ENCODE measurements around the gene EEF1B2.
"Not testable (repeated sequence)": the region's sequence is repeated elsewhere in the genome, so short reads cannot be mapped to it uniquely, and the experiment has no call there.

Gene EEF1B2

DNA sequence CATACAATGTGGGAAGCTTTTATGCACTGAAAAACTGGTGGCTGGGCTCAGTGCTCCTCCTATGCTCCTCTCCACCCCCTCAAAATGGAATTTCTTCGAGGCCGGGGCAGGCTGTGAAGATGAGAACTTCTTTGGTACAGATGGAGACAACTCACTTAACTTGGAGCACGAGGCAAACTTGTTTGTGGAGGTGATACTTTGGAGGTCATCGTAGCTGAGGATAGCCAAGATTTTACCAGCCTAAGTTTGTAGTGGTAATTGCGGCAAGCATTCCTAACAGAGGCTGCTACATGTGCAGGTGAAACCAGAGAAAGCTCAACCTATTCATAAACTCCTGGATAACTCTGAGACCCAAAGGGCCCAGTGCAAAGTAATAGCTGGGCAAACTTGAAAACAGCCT lies 14.0 kb upstream of the EEF1B2 start:
- no peak overlapping the region for H2AFZ ChIP-seq (ENCODE audit: low read length, unreplicated experiment)
- no peaks in the 10 kb centered on the region for H3K27me3 ChIP-seq (ENCODE audit: insufficient read depth, low read length)
- H3K4me3 ChIP-seq (ENCODE audit: low read depth, low read length) = no peak overlapping the region
- H3K79me2 ChIP-seq (ENCODE audit: control insufficient read depth, insufficient read depth, low read length, unreplicated experiment) = peaks cover 8% of the 10 kb centered on the region
- no peaks in the 10 kb centered on the region for H3K4me1 ChIP-seq (ENCODE audit: control insufficient read depth, insufficient read depth, low read length, unreplicated experiment)
- no peak overlapping the region for H3K27ac ChIP-seq (ENCODE audit: low read depth, low read length)
- peaks cover 44% of the 10 kb centered on the region for H3K36me3 ChIP-seq (ENCODE audit: insufficient read depth, low read length)

DNA sequence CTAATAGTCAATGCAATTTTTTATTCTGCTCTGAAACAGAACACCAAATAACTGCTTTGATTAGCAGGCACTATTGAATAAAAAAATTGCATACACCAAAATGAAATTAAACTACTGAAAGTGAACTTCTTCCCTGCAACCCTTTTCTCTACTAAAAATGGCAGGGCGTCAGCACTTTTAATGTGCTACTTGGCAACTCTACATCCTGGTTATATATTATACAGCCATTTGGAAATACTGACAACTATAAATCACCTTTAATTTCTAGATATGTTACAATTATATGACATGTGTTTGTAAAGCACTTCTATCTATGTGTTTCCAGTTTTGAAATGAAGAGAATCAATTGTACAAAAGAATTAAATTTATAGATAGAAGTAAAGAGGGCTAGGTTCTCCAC lies 10.4 kb upstream of the EEF1B2 start:
- Histone ChIP-seq H3K27ac (ENCODE audit: low read depth, low read length) (no peak overlapping the region), H2AFZ (ENCODE audit: low read length, unreplicated experiment) (no peak overlapping the region), H3K79me2 (ENCODE audit: control insufficient read depth, insufficient read depth, low read length, unreplicated experiment) (peaks cover 40% of the 10 kb centered on the region), H3K4me3 (ENCODE audit: low read depth, low read length) (no peak overlapping the region), H3K27me3 (ENCODE audit: insufficient read depth, low read length) (no peaks in the 10 kb centered on the region), H3K4me1 (ENCODE audit: control insufficient read depth, insufficient read depth, low read length, unreplicated experiment) (peaks cover 4% of the 10 kb centered on the region), H3K36me3 (ENCODE audit: insufficient read depth, low read length) (peaks cover 28% of the 10 kb centered on the region)

DNA sequence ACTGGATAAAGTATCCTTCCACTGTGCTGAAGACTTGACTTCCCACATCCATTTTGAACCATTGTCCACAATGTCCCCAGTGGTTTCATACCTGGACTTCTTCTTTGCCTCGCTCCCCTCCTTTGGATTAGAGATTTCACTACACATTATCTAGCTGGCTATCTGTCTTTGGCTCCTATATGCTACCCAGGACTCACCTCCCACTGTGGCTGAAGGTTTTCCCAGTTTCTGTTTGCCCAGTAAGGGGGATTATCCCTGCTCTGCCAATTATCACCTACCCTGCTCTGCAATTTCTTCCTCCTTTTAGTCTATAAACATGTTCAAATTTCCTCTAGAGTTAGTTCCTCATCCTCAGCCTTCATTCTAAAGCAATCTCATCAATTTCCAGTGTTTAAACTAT lies 9.5 kb upstream of the EEF1B2 start:
- Histone ChIP-seq H3K27me3 (ENCODE audit: insufficient read depth, low read length) (no peaks in the 10 kb centered on the region), H3K27ac (ENCODE audit: low read depth, low read length) (no peak overlapping the region), H2AFZ (ENCODE audit: low read length, unreplicated experiment) (no peak overlapping the region), H3K79me2 (ENCODE audit: control insufficient read depth, insufficient read depth, low read length, unreplicated experiment) (peaks cover 46% of the 10 kb centered on the region), H3K36me3 (ENCODE audit: insufficient read depth, low read length) (peaks cover 26% of the 10 kb centered on the region), H3K4me3 (ENCODE audit: low read depth, low read length) (no peak overlapping the region), H3K4me1 (ENCODE audit: control insufficient read depth, insufficient read depth, low read length, unreplicated experiment) (peaks cover 4% of the 10 kb centered on the region)

DNA sequence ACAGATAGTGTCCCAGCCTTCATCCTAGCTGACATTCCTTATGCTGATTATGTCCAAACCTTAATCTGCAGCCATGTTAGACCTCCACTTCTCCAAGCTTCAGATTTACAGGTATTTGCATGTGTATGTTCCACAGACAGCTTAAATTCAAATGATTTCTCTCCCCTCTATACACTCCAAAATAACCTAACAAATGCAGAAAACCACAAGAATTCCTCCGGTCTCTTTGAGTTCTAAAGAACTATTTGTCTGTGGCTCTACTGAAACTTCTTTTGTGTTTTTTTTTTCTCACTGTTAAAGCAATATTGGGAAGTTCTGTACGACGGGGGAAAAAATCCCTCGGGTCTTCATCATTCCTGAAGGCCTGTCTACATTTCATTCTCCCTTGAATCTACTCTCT lies 9.1 kb upstream of the EEF1B2 start:
- H3K36me3 ChIP-seq (ENCODE audit: insufficient read depth, low read length) = peaks cover 25% of the 10 kb centered on the region
- peaks cover 4% of the 10 kb centered on the region for H3K4me1 ChIP-seq (ENCODE audit: control insufficient read depth, insufficient read depth, low read length, unreplicated experiment)
- no peak overlapping the region for H3K4me3 ChIP-seq (ENCODE audit: low read depth, low read length)
- no peaks in the 10 kb centered on the region for H3K27me3 ChIP-seq (ENCODE audit: insufficient read depth, low read length)
- H3K27ac ChIP-seq (ENCODE audit: low read depth, low read length) = no peak overlapping the region
- H3K79me2 ChIP-seq (ENCODE audit: control insufficient read depth, insufficient read depth, low read length, unreplicated experiment) = peaks cover 51% of the 10 kb centered on the region
- no peak overlapping the region for H2AFZ ChIP-seq (ENCODE audit: low read length, unreplicated experiment)

DNA sequence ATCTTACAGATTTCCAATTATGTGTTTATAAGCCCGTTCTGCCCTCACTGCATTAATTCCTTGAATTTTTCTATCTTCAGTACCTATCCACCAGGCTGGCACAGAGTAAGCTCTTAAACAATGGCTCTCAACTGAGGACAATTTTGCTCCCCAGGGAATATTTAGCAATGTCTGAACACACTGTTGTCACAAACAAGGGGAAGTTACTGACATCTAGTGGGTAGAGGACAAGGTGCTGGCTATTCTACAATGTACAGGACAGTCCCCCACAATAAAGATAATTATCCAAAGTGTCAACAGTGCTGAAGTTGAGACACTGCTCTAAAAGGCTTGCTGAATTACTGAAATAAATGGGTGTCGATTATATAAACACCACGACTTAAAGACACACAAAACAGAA lies 5.5 kb upstream of the EEF1B2 start:
- Histone ChIP-seq H3K4me1 (ENCODE audit: control insufficient read depth, insufficient read depth, low read length, unreplicated experiment) (peaks cover 9% of the 10 kb centered on the region), H3K79me2 (ENCODE audit: control insufficient read depth, insufficient read depth, low read length, unreplicated experiment) (peaks cover 86% of the 10 kb centered on the region), H3K4me3 (ENCODE audit: low read depth, low read length) (no peak overlapping the region), H3K27ac (ENCODE audit: low read depth, low read length) (no peak overlapping the region), H2AFZ (ENCODE audit: low read length, unreplicated experiment) (no peak overlapping the region), H3K36me3 (ENCODE audit: insufficient read depth, low read length) (peaks cover 8% of the 10 kb centered on the region), H3K27me3 (ENCODE audit: insufficient read depth, low read length) (no peaks in the 10 kb centered on the region)

DNA sequence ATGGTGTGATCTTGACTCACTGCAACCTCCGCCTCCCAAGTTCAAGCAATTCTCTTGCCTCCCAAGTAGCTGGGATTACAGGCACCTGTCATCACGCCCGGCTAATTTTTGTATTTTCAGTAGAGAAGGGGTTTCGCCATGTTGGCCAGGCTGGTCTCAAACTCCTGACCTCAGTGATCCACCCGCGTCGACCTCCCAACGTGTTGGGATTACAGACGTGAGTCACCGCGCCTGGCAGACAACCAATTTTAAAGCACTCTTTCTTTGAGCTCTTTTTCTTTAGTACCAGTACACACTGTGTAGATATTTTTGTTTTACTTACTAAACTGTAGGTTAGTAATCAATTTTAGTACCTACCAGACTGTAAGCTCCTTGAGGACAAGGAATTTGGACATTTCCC lies 2.7 kb upstream of the EEF1B2 start:
- not testable (repeated sequence) for H3K27me3 ChIP-seq (ENCODE audit: insufficient read depth, low read length); H2AFZ ChIP-seq (ENCODE audit: low read length, unreplicated experiment); H3K27ac ChIP-seq (ENCODE audit: low read depth, low read length)
- Histone ChIP-seq H3K79me2 (ENCODE audit: control insufficient read depth, insufficient read depth, low read length, unreplicated experiment) (peaks cover 90% of the 10 kb centered on the region), H3K4me3 (ENCODE audit: low read depth, low read length) (peak overlapping the region; percentile 95), H3K36me3 (ENCODE audit: insufficient read depth, low read length) (peaks cover 17% of the 10 kb centered on the region), H3K4me1 (ENCODE audit: control insufficient read depth, insufficient read depth, low read length, unreplicated experiment) (peaks cover 24% of the 10 kb centered on the region)

DNA sequence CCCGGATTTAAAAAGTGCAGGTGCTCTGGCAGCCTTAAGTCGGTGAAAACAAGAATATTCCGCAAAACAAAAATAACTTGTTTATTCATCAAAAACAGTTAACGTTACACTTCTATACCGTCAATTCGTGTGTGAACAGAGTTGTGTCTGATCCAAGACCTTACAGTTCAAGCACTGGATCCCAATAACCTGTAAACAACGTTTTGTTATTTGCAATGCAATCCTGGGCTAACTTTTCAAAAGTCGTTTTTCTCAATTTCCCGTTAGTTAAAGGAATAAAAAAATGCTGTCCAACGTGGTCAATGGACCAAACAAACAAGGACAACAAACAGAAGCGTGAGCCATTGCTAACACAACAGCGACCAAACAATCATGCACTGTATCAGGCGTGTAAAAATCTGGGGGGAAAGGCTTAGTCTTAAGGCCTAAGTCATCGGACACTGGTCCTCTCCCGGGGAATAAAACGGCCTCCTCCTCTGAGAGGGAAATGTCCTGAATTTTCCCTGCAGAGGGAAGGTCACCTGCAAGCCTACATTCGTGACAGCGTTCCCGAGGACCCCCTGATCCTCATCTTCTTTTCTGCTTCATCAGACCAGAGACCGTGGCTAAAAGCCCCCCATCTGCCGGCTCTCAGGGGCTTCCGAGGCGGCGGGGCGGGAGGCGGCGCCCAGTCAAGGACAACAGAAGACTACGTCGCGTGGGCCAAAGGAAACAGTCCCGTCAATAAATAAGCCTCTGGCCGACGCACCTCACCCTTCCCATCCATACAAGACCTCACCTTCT lies 941 bp upstream of the EEF1B2 start:
- Histone ChIP-seq H3K79me2 (ENCODE audit: control insufficient read depth, insufficient read depth, low read length, unreplicated experiment) (peaks cover 85% of the 10 kb centered on the region), H3K36me3 (ENCODE audit: insufficient read depth, low read length) (peaks cover 26% of the 10 kb centered on the region), H3K4me3 (ENCODE audit: low read depth, low read length) (peak overlapping the region; percentile 95), H3K4me1 (ENCODE audit: control insufficient read depth, insufficient read depth, low read length, unreplicated experiment) (peaks cover 36% of the 10 kb centered on the region), H2AFZ (ENCODE audit: low read length, unreplicated experiment) (peak overlapping the region; percentile 89), H3K27ac (ENCODE audit: low read depth, low read length) (peak overlapping the region; percentile 84), H3K27me3 (ENCODE audit: insufficient read depth, low read length) (no peaks in the 10 kb centered on the region)

DNA sequence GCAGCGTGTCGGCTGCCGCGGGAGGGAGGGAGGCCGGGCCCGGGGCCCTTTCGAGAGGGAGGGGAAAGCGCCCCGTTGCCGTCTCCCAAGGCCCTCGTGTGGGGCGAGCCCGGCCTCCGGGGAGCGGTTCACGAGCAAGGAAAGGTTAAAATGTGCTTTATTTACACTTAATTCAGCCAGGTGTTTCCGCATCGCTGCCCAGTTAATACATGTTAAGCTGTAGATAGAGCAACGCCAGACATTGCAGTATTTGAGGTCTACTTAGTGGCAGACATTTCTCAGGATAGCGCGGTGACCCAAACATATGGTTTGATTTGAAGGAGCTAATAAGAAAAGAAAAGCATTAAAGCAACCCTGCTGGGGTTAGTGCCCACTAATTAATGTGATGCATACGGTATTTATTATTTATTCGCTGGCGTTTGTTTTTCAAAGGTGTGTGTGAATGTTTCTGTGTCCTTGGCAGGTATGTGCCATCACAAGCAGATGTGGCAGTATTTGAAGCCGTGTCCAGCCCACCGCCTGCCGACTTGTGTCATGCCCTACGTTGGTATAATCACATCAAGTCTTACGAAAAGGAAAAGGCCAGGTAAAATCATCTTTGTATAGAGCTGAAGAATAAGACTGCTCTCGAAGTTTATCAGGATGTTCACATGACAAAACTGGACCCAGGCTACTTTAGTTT lies 571 bp downstream of the EEF1B2 start:
- Histone ChIP-seq H2AFZ (ENCODE audit: low read length, unreplicated experiment) (peak overlapping the region; percentile 80), H3K27me3 (ENCODE audit: insufficient read depth, low read length) (no peaks in the 10 kb centered on the region), H3K36me3 (ENCODE audit: insufficient read depth, low read length) (peaks cover 30% of the 10 kb centered on the region), H3K27ac (ENCODE audit: low read depth, low read length) (peak overlapping the region; percentile 84), H3K4me1 (ENCODE audit: control insufficient read depth, insufficient read depth, low read length, unreplicated experiment) (peaks cover 32% of the 10 kb centered on the region), H3K4me3 (ENCODE audit: low read depth, low read length) (peak overlapping the region; percentile 95), H3K79me2 (ENCODE audit: control insufficient read depth, insufficient read depth, low read length, unreplicated experiment) (peaks cover 72% of the 10 kb centered on the region)

DNA sequence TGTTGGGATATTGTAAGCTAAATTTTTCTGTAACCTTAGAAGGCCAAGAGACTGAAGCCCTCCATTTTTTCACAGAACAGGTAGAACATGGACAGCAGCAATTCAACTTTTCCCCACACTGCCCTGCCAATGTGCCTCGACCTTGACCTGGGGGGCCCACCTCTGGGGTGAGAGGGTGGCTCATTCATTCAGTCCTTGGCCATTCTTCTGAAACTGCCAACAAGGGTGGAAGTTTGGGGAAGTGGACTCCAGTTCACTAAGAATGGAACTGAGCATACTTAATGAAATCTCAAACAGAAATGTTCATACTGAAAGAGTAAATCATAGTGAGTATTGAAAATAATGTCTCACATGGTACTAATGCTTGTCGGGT lies 1.1 kb downstream of the EEF1B2 start:
- Histone ChIP-seq H3K4me3 (ENCODE audit: low read depth, low read length) (peak overlapping the region; percentile 95), H3K27me3 (ENCODE audit: insufficient read depth, low read length) (no peaks in the 10 kb centered on the region), H2AFZ (ENCODE audit: low read length, unreplicated experiment) (no peak overlapping the region), H3K79me2 (ENCODE audit: control insufficient read depth, insufficient read depth, low read length, unreplicated experiment) (peaks cover 67% of the 10 kb centered on the region), H3K4me1 (ENCODE audit: control insufficient read depth, insufficient read depth, low read length, unreplicated experiment) (peaks cover 32% of the 10 kb centered on the region), H3K36me3 (ENCODE audit: insufficient read depth, low read length) (peaks cover 30% of the 10 kb centered on the region), H3K27ac (ENCODE audit: low read depth, low read length) (peak overlapping the region; percentile 84; the same call in 1 of the 2 replicates)

DNA sequence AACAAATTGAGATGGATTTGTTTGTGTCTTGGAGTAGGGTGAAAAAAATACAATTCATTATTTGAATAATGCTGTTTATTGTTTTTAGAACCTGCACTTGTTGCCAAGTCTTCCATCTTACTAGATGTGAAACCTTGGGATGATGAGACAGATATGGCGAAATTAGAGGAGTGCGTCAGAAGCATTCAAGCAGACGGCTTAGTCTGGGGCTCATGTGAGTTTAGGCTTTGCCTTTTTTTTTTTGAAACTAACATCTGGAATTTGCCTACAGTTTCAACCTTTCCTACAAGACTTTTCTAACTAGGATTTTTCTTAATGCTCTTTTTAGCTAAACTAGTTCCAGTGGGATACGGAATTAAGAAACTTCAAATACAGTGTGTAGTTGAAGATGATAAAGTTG lies 2.7 kb downstream of the EEF1B2 start:
- Histone ChIP-seq H3K36me3 (ENCODE audit: insufficient read depth, low read length) (peaks cover 30% of the 10 kb centered on the region), H3K79me2 (ENCODE audit: control insufficient read depth, insufficient read depth, low read length, unreplicated experiment) (peaks cover 51% of the 10 kb centered on the region), H3K4me1 (ENCODE audit: control insufficient read depth, insufficient read depth, low read length, unreplicated experiment) (peaks cover 28% of the 10 kb centered on the region), H3K27ac (ENCODE audit: low read depth, low read length) (peak overlapping the region; percentile 45; the same call in 1 of the 2 replicates), H3K4me3 (ENCODE audit: low read depth, low read length) (peak overlapping the region; percentile 49)
- H3K27me3 ChIP-seq (ENCODE audit: insufficient read depth, low read length); H2AFZ ChIP-seq (ENCODE audit: low read length, unreplicated experiment): not testable (repeated sequence)

Measured in ACC112 (cell line).